ENCODE data around the gene CRYBB3. TPM values are rescaled to one million over a fixed set of nuclear protein-coding genes. Genes with fewer than 3 reads are reported as not detected.

Gene CRYBB3
- total RNA-seq, 1 experiment from 2014 or later = 0.48 TPM

DNA sequence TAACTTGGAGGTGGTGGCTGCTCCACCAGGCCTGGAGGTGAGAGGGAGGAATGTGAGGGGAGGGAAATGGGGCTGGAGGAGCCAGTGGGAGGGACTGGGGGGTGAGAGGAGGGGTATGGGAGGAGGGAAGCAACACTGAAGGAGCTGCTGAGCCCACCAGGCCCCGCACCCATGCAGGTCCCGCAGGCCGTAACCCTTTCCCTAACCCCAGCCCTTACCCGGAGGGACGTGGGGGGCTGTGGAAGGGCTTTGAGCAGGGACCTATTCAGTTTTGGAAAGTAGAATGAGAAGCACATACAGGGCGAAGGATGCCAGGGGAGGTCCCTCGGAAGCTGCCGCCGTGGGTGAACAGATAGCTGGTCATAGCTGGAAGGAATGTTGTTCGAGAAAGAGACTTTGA is 33.9 kb upstream of the CRYBB3 start:
- 0 out of 2 replicates have a peak, but pooled peaks cover 3% of the 10 kb centered on the region for H3K4me1 Mint-ChIP-seq
- DNase-seq (ENCODE audit: low spot score) = no peak
- ChIA-PET POLR2A (no interaction called here), CTCF (interaction anchor here (1.0 to 2.3 kb wide), 3 partner anchors 14 to 109 kb away, joined by 3 to 11 read pairs (median 6); no protein-coding TSS in a partner anchor)
- H3K27ac Mint-ChIP-seq = no peak overlapping the region
- H3K9me3 Mint-ChIP-seq = no peaks in the 10 kb centered on the region
- H3K27me3 Mint-ChIP-seq (ENCODE audit: low read depth) = no peaks in the 10 kb centered on the region
- TF ChIP-seq, protein P1, sequence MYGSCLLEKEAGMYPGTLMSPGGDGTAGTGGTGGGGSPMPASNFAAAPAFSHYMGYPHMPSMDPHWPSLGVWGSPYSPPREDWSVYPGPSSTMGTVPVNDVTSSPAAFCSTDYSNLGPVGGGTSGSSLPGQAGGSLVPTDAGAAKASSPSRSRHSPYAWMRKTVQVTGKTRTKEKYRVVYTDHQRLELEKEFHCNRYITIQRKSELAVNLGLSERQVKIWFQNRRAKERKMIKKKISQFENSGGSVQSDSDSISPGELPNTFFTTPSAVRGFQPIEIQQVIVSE (CRISPR knock-in tag; IDR thresholded peaks at IDR 0.05; ENCODE audit: borderline replicate concordance) = no peak
- TF ChIP-seq, protein P2, sequence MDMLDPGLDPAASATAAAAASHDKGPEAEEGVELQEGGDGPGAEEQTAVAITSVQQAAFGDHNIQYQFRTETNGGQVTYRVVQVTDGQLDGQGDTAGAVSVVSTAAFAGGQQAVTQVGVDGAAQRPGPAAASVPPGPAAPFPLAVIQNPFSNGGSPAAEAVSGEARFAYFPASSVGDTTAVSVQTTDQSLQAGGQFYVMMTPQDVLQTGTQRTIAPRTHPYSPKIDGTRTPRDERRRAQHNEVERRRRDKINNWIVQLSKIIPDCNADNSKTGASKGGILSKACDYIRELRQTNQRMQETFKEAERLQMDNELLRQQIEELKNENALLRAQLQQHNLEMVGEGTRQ (CRISPR knock-in tag; IDR thresholded peaks at IDR 0.05) = no peak
- TF ChIP-seq, protein P3, sequence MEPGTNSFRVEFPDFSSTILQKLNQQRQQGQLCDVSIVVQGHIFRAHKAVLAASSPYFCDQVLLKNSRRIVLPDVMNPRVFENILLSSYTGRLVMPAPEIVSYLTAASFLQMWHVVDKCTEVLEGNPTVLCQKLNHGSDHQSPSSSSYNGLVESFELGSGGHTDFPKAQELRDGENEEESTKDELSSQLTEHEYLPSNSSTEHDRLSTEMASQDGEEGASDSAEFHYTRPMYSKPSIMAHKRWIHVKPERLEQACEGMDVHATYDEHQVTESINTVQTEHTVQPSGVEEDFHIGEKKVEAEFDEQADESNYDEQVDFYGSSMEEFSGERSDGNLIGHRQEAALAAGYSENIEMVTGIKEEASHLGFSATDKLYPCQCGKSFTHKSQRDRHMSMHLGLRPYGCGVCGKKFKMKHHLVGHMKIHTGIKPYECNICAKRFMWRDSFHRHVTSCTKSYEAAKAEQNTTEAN (CRISPR knock-in tag; IDR thresholded peaks at IDR 0.05) = no peak
- no peak for TF ChIP-seq NR2C2 (CRISPR knock-in tag; IDR thresholded peaks at IDR 0.05)
- TF ChIP-seq, protein P4, sequence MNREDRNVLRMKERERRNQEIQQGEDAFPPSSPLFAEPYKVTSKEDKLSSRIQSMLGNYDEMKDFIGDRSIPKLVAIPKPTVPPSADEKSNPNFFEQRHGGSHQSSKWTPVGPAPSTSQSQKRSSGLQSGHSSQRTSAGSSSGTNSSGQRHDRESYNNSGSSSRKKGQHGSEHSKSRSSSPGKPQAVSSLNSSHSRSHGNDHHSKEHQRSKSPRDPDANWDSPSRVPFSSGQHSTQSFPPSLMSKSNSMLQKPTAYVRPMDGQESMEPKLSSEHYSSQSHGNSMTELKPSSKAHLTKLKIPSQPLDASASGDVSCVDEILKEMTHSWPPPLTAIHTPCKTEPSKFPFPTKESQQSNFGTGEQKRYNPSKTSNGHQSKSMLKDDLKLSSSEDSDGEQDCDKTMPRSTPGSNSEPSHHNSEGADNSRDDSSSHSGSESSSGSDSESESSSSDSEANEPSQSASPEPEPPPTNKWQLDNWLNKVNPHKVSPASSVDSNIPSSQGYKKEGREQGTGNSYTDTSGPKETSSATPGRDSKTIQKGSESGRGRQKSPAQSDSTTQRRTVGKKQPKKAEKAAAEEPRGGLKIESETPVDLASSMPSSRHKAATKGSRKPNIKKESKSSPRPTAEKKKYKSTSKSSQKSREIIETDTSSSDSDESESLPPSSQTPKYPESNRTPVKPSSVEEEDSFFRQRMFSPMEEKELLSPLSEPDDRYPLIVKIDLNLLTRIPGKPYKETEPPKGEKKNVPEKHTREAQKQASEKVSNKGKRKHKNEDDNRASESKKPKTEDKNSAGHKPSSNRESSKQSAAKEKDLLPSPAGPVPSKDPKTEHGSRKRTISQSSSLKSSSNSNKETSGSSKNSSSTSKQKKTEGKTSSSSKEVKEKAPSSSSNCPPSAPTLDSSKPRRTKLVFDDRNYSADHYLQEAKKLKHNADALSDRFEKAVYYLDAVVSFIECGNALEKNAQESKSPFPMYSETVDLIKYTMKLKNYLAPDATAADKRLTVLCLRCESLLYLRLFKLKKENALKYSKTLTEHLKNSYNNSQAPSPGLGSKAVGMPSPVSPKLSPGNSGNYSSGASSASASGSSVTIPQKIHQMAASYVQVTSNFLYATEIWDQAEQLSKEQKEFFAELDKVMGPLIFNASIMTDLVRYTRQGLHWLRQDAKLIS (CRISPR knock-in tag; IDR thresholded peaks at IDR 0.05; ENCODE audit: borderline replicate concordance) = no peak
- TF ChIP-seq, protein P5, sequence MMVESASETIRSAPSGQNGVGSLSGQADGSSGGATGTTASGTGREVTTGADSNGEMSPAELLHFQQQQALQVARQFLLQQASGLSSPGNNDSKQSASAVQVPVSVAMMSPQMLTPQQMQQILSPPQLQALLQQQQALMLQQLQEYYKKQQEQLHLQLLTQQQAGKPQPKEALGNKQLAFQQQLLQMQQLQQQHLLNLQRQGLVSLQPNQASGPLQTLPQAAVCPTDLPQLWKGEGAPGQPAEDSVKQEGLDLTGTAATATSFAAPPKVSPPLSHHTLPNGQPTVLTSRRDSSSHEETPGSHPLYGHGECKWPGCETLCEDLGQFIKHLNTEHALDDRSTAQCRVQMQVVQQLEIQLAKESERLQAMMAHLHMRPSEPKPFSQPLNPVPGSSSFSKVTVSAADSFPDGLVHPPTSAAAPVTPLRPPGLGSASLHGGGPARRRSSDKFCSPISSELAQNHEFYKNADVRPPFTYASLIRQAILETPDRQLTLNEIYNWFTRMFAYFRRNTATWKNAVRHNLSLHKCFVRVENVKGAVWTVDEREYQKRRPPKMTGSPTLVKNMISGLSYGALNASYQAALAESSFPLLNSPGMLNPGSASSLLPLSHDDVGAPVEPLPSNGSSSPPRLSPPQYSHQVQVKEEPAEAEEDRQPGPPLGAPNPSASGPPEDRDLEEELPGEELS (CRISPR knock-in tag; IDR thresholded peaks at IDR 0.05) = no peak
- no peak for TF ChIP-seq ZNF121 (CRISPR knock-in tag; IDR thresholded peaks at IDR 0.05)
- no peak for TF ChIP-seq CREB1 (CRISPR knock-in tag; IDR thresholded peaks at IDR 0.05)
- TF ChIP-seq, protein P6, sequence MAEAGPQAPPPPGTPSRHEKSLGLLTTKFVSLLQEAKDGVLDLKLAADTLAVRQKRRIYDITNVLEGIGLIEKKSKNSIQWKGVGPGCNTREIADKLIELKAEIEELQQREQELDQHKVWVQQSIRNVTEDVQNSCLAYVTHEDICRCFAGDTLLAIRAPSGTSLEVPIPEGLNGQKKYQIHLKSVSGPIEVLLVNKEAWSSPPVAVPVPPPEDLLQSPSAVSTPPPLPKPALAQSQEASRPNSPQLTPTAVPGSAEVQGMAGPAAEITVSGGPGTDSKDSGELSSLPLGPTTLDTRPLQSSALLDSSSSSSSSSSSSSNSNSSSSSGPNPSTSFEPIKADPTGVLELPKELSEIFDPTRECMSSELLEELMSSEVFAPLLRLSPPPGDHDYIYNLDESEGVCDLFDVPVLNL (CRISPR knock-in tag; IDR thresholded peaks at IDR 0.05; ENCODE audit: borderline replicate concordance, low read depth) = no peak
- no peak for TF ChIP-seq NR3C1 (CRISPR knock-in tag; conservative IDR thresholded peaks at IDR 0.05; ENCODE audit: low read depth)
- TF ChIP-seq OVOL2 (CRISPR knock-in tag; IDR thresholded peaks at IDR 0.05; ENCODE audit: borderline replicate concordance) = no peak
- no peak for TF ChIP-seq GTF2I (CRISPR knock-in tag; conservative IDR thresholded peaks at IDR 0.05)
- TF ChIP-seq ZNF423 (CRISPR knock-in tag; IDR thresholded peaks at IDR 0.05) = no peak
- no peak for TF ChIP-seq HMGA2 (CRISPR knock-in tag; IDR thresholded peaks at IDR 0.05)
- TF ChIP-seq, protein P7, sequence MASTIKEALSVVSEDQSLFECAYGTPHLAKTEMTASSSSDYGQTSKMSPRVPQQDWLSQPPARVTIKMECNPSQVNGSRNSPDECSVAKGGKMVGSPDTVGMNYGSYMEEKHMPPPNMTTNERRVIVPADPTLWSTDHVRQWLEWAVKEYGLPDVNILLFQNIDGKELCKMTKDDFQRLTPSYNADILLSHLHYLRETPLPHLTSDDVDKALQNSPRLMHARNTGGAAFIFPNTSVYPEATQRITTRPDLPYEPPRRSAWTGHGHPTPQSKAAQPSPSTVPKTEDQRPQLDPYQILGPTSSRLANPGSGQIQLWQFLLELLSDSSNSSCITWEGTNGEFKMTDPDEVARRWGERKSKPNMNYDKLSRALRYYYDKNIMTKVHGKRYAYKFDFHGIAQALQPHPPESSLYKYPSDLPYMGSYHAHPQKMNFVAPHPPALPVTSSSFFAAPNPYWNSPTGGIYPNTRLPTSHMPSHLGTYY (CRISPR knock-in tag; IDR thresholded peaks at IDR 0.05) = no peak
- TF ChIP-seq, protein P8, sequence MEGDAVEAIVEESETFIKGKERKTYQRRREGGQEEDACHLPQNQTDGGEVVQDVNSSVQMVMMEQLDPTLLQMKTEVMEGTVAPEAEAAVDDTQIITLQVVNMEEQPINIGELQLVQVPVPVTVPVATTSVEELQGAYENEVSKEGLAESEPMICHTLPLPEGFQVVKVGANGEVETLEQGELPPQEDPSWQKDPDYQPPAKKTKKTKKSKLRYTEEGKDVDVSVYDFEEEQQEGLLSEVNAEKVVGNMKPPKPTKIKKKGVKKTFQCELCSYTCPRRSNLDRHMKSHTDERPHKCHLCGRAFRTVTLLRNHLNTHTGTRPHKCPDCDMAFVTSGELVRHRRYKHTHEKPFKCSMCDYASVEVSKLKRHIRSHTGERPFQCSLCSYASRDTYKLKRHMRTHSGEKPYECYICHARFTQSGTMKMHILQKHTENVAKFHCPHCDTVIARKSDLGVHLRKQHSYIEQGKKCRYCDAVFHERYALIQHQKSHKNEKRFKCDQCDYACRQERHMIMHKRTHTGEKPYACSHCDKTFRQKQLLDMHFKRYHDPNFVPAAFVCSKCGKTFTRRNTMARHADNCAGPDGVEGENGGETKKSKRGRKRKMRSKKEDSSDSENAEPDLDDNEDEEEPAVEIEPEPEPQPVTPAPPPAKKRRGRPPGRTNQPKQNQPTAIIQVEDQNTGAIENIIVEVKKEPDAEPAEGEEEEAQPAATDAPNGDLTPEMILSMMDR (IDR thresholded peaks at IDR 0.05) = no peak
- no peak overlapping the region for H3K4me3 Mint-ChIP-seq
- no peak for ATAC-seq
- no peaks in the 10 kb centered on the region for H3K36me3 Mint-ChIP-seq

All from WTC11 (cell line).